HG03175 (cell line): ENCODE measurements around the gene HDAC10.

ENCODE experiments used
- ATAC-seq: cut with Tn5 transposase; IDR thresholded peaks from one replicate; pipeline ENCODE4 v1.9.1; 2021; ENCODE audit warnings: mild to moderate bottlenecking, moderate library complexity; ENCODE audit not compliant: unreplicated experiment

The HDAC10 gene, protein sequence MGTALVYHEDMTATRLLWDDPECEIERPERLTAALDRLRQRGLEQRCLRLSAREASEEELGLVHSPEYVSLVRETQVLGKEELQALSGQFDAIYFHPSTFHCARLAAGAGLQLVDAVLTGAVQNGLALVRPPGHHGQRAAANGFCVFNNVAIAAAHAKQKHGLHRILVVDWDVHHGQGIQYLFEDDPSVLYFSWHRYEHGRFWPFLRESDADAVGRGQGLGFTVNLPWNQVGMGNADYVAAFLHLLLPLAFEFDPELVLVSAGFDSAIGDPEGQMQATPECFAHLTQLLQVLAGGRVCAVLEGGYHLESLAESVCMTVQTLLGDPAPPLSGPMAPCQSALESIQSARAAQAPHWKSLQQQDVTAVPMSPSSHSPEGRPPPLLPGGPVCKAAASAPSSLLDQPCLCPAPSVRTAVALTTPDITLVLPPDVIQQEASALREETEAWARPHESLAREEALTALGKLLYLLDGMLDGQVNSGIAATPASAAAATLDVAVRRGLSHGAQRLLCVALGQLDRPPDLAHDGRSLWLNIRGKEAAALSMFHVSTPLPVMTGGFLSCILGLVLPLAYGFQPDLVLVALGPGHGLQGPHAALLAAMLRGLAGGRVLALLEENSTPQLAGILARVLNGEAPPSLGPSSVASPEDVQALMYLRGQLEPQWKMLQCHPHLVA

DNA sequence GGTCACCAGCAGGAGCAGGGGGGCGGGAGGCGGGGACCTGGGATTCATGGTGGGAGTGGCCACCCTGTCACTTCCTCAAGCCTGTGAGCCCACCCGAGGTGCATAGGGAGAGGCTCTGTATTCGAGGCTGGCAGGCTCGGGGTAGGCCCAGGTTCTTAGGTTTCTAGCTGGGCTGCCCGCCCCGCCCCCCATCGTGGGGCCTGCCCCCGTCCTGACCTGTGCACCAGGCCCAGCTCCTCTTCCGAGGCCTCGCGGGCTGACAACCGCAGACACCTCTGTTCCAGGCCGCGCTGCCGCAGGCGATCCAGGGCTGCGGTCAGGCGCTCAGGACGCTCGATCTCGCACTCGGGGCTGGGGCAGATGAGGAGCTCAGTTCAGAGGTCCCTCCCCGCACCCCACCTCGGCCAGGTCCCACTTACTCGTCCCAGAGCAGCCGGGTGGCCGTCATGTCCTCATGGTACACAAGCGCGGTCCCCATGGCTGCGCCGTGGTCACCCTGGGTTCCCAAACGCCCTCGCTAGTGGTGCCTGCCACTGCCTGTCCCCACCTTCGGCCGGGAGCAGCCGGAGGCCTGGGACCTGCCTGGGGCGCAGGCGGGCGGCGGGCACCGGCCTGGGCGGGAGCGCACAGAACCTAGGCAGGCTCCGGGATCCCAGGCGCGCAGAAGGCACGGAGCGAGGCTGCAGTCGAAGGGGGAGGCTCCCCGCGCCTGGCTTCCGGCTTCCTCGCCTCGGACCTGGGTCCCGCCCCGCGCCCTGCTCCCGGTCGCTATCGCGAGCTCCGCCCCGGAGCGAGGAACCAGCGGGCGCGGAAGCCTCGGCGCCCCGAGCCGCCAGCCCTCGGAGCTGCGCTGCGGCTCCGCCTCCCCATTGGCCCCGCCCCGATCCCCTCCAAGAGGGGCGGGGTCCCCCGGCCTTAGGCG, at the start of gene HDAC10:
TSS of gene HDAC10 (minus strand) at position 711 of the 922 bp plus-strand sequence. CDS start at position 478, 233 bp downstream.
- ATAC-seq = peak; percentile 47

DNA sequence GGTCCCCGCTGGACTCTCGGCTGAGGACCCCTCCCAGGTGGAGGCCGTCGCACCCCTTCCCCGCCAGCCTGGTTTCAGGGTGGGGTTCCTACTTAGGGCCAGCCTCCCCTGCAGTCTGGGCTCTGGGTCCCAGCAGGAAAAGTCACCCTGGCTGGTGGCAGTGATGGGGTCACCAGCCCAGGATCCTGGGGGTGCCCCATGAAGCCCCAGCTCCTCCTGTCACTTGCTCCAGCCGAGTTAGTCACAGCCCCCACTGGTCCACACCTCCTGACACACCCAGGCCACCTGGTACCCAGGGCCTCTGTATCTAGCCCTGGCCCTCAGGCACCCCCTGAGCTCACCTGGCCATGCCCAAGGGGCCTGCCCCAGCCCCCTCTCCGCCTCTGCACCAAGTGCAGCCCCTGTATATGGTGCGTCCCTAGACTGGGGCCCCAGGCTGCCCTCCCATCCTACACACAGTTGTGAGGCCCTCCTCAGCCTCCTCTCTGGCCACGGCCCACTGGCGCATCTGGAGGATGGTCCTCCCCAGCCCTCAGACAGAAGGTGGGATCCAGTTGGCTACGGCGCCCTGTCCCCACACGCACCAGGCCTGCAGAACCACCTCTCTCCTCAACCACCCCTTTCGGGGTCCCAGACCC, 49.7 kb upstream of the HDAC10 start:
- no peak for ATAC-seq

DNA sequence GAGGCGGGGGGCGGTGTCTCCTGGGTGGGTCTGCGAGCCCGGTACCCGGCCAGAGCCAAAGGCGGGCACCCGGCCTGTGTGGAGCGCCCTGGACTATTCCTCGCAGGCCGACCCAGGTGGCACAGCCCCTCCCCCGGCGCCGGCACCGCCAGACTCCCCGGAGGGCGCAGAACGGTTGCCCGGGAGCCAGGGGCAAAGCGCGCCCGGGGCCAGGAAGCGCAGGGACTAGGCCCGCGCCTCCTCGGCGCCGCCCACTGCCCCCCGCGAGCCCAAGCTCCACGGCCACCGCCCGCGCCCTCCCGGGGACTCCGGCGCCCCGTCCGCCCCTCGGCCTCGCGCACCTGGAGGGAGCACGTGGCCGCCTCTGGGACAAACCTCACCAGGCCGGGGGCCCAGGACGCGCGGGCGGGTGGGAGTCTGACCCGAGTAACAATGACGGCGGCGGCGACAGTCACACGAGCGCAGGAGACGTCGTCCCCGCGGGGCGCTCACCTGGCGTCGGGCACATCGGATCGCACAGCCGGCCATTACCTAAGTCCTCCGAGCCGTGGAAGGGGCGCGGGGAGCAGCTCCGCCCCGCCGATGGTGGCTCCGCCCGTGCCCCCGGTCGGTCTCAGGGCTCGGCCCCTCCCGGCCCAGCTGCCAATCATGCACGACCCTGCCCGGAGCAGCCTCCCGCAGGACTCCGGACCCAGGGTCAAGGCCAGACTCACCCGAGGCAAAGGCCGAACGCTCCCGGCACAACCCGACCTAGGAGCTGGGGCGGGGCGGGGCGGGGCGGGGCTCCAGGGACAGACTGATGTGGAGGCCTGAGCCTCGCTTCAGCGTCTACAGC, 48.9 kb upstream of the HDAC10 start:
- no peak for ATAC-seq

DNA sequence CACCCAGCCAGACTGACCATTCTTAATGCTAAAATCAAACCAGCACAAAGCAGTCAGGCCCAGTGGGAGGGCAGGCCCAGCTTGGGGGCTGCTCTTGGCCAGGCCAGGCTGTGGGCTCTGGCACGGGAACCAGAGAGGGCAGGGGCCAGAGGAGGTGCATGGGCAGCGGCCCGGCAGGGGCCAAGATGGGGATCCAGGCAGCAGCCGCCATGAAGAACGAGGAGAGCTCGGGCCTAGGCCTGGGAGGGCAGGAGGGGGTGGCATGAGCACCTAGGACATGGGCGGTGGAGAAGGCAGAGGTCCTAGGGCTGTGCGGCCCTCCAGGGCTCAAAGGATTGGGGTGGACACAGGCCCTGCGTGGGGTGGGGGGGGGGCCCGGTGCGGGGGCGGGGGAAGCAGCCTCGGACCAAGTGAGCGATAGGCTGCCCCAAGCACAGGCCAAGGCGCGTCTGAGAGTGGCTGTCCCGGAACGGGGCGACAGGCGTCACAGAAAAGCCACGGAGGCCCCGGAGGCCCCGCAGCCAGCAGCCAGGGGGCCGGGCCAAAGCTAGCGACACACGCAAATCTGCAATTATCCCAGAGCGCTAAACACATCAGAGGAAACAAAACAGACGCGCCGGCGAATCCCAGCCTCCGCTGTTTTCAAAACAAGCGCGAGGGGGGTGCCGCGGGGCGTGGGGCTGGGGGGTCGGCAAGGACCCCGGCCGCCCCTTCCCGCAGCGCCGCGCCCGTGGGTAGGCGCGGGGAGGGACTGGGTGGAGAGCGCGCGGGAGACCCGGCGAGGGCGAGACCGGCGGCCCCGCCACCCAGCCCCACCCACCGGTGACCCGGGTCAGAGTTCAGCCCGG, 48.1 kb upstream of the HDAC10 start:
- no peak for ATAC-seq

DNA sequence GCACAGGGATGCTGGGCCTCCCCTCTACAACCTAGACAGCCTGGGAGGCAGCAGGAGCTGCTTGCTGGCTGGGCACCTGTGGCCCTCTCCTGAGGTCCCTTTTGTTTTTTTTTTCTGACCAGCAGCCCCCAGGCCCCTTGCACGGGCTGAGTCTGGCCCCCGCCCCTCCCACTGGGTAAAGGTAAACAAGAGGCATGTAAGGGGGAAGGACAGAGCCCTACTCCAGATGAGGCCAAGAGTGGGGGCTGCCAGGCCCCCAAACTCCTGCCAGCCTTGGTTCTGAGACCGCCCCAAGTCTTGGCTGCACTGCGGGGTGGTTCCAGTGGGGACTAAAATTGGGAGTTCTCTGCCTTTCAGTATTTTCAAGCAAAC, 47.2 kb upstream of the HDAC10 start:
- ATAC-seq = no peak

DNA sequence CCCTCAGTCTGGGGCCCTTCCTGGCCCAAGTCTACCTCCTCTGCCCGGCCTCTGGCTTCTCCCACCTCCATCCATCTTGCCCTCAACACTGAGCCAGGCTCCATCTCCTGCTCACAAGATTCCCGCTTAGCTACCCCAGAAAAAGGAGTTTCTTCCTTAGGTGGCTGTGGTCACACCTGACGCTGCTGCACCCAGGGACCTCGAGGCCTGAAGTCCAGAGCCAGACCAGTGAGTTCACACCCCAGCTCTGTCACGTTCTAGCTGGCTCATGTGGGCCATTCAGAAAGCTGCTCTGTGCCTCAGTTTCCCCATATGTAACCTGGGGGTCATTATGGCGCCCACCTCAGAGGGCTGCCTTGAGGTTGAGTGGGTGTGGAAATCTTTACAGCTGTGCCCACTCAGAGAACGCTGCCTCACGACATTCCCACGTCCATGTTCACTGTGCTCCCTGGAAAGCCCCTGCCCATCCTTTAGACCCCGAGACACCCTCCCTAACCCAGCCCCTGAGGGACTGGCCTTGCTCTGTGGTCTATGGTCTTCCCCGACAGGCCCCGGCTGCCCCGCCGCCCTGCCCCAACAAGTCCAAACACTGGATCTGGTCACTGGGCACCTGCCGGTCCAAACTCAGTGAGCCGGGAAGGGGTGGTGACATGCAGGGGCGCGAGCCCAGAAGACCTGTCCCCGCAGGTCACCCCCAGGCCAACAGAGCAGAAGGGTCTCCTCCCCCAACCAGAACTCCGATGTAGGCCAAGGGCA, 46.6 kb upstream of the HDAC10 start:
- ATAC-seq = no peak

DNA sequence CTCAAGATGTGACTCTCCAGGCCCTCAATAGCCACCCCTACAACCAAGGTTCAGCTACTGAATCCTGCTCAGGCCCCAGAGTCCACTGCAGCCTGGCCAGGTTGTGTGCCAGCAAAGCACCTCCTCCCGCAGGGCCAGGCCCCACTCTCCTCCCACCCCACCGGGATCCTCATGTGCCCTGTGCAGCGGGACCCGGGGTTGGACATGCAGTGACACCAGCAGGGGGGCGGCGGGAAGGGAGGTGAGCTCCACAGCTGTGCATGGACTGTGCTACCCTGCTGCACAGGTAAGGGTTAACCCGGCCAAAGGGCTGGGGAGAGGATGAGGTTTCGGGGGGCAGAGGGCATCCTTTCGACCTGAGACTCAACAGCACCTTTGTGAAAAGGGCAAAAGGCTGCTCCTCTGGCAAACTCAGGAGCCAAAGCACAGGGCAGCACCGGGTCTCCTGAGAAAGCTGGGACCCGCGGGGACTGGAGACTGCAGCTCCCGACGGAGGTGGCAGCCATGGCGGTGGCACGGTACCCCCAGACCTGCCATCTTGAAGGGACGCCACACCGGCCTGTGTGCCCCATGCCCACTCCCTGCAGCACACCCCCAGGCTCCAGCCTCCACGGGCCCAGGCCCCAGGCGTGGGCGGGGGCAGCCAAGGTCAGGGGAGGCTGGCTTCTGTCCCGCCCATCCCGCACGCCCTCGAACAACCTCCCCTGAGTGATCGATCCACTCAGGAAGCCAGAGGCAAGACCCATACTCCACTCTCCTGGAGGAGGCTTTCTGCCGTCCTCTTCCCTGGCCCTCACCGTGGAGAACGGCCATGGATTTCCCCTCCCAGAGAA, 45.8 kb upstream of the HDAC10 start:
- ATAC-seq = no peak

DNA sequence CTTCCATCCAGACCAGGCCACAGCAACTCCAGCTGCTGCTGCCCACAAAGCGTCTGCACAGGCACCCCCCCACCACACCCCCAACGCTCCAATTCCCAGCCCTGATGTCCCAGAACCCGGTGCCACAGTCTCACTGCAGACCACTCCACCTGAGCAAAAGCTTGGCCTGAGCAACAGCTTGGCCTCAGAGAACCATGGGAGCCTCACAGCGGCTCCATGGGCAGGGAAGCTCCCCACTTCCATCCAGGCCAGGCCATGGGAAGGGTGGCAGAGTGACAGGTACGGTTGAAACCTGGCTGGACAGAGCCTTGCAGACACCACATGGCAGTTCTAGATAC, 43.2 kb upstream of the HDAC10 start:
- no peak for ATAC-seq

DNA sequence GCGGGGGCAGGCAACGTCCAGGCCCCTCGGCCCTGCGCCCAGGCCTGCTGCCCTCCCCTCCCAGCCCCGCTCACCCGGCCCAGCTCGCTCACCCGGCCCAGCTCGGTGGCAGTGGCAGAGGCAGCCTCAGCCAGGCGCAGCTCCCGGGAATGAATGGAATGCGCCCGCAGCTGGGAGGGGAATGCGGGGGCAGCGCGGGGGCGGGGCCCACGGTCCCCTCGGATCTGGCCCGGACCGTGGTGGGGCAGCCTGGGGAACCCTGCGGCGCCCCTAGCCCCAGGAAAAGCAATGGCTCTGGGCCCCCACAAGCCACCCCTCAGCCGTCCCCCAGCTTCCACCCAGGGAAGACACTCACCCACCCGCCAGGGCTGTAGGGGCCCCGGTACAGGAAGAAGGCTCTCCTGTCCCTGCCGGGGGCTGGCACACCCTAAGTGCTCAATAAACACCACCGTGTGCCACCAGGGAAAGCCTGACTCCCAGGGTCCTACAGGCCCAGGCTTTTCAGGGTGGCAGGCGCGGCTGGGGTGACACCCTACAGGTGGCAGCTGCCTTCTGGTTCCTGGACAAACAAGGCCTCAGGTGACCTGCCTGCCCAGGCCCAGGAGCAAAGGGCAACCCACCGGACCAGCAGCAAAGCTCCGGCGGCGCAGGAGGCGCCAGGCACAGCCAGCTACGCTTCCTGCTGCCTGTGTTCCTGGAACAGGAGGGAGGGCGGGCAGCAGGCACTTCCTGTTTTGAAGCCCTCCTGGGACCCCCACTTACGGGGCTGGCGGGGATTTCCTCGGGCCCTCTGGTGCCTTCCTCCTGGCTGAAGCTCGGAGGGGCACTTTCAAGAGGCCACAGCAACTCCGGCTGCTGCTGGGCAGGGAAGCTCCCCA, 42.6 kb upstream of the HDAC10 start:
- ATAC-seq = no peak

DNA sequence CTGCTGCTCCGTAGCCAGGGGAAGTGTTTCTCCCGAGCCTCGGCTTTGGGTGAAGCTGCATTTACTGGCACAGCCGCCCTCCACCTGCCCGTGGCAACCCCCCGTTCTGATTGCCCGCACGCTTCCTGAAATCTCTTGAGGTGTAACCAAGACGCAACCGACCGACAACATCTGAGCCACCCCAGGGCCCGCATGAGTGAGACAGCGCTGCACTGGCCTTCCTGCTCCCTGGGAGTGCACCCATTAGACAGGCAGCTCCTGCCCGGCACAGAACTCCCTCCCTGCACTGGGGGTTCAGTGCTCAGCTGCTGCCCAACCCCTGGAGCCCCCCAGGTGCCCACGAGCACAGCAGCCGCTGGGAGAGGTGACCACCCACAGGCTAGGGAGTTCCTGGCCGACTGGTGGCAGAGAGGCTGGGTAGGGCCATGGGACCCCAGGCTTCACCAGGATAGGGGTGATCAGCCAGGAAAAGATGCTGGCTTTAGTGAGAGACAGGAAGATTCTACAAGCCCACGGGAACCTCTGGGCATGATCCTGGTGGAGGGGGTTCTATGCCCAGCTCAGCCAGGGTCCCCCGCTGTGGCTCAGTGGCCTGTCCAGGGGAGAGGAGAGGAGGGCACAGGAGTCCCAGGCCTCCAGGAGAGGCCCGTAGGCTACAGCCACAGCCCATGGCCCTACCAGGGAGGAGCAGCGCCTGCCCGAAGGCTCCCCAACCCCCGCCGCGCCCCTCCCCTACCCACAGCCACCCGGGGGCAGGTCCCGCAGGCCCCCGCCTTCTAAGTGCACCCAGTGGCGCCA, 41.8 kb upstream of the HDAC10 start:
- no peak for ATAC-seq

DNA sequence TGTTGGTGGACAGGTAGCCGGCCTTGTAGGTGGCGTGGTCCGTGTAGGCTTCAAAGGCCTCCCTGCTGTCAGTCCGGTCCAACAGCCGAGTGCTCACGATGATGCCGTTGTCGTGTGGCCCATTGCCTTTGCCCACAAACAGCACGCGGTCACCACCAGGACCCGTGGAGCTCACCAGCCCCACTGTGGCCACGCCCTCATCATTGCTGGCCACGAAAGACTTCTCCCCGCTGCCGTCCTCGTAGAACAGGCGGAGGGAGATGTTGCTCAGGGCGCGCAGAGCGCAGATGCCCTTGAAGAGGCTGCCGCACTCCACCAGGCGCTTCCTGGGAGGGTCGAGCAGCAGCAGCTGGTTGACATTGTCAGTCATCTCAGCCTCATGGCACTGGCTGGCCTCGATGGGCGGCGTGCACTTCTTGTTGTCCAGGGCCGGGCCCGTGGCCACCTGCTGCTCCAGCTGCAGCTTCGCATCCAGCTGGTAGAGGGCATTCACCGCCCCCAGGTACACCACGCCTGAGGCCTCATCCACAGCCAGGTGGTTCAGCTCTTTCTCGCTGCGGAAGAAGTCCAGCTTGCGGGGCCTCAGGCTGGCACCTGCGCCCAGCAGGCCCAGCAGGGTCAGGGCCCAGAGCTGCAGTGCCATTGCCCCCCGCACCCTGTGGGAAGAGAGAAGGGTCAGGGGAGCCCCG, 39.0 kb upstream of the HDAC10 start:
- no peak for ATAC-seq

DNA sequence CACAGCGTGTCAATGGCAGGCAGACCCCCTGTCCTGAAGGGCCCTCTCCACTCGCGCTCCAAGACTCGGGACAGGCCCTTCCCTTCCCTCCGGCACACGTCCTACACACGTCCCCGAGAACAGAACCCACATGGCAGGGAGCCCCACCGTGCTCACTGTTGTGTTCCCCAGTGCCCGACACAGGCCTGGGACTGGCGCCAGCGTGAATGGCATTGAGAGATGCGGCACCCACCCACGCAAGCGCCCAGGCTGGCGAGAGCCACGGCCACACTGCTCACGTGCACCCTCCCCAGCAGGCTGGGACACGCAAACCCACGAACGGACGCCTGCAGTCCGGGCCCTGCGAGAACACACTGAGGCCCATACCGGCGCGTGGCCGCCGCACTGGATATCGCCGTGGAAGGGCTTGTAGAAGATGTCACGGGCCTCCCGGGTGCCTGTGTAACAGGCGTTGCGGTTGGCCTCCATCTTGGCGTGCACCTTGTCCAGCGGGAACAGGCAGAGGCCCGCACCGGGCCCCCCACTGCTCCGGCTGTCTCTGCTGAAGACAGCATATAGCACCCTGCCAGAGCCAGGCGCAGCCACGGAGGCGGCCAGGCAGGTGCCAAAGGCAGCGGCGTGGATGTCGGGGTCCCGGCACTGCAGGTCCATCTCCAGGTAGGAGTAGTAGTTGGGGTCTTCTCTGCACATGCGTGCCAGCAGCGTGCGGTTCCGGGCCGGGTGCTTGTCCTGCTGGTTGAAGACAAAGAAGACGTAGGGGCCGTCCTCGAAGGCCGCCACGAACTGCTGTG, 38.3 kb upstream of the HDAC10 start:
- ATAC-seq = no peak

DNA sequence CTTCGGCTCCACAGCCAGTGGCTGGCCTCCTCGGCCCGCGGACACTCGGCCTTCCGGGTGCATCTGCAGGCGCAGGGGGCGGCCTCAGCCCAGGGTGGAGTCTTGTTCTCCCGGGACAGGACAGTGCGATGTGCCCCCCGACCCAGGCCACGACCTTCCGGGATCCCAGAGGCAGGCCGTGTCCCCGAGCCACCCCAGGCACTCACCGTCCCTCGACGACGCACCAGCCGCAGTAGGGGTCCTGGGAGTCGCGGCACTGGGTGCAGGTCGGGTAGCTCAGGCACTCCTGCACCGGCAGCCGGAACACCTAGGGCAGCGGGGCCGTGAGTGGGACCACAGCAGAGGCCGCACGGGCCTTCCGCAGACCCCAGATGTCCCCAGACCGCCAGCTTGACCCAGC, 36.7 kb upstream of the HDAC10 start:
- no peak for ATAC-seq

DNA sequence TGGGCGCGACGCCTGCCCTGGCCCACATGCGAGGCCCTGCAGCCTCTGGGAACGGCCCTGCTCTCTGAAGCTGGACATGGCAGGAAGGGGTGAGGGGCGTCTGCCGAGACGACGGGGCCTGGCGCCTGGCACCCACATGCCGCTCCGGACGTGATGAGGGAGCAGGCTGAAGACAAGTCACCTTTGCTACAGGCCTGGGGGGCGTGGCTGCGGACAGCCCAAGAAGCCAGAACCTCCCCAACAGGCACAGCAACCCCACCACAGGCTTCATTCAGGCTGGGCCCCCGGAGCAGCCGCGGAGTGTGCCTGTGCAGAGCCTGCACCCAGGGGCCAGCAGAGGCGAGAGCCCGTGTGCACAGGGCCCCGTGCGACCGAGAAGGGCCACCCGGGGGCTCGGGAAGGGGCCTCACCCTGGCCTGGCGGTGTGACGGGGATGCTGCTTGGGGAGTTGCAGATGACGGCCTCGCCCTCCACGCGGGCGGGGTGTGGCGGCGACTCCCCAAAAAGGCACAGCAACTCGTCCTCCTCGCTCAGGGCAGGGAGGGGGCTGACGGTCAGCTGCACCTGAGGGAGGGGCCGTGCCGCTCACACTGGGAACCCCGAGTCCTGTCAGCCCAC, 35.7 kb upstream of the HDAC10 start:
- no peak for ATAC-seq
